GM19043 (cell line): ENCODE data around the gene IMMP2L.
"Not testable (repeated sequence)": the region's sequence is repeated elsewhere in the genome, so short reads cannot be mapped to it uniquely, and the experiment has no call there.

Source experiments
- ATAC-seq: cut with Tn5 transposase; IDR thresholded peaks from one replicate; pipeline ENCODE4 v1.9.1; 2021; ENCODE audit warnings: low read depth; ENCODE audit not compliant: unreplicated experiment

IMMP2L gene

GRCh38 chr7:111362506-111363054, 199.7 kb downstream of the IMMP2L start:
- no peak for ATAC-seq

GRCh38 chr7:111358915-111359314, 203.4 kb downstream of the IMMP2L start:
- no peak for ATAC-seq

DNA sequence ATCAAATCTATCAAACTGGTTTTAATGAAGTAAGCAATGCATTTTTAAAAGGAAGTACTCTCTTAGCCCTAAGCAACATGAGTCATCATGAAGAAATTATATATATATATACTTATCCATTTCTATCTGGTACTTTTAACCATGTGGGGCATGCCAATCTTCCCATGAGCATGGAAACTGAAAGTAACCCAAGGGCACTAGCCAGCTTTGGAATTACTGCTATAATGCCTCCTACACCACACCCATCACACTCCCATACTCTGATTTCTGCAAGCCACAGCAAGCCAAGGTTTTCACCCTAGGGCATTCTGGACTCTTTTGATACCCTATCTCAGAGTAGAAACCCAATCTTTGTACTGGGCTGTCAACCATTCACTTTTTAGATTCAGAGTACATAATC, 204.6 kb downstream of the IMMP2L start:
- no peak for ATAC-seq

DNA sequence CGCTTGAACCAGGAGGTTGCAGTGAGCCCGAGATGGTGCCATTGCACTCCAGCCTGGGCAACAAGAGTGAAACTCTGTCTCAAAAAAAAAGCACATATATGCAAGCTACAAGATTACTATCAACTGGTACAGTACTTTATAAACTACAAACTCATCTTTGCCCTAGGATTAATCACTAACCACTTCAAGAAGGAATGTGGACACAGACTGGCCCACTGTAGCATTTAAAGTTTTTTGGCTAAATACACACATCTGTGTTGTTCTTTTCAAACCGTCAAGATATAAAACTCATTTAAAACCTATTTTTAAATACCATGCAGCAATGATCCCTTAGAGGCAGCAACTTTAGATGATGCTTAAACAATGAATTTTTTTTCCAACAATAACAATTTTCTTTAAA, 205.4 kb downstream of the IMMP2L start:
- no peak for ATAC-seq

DNA sequence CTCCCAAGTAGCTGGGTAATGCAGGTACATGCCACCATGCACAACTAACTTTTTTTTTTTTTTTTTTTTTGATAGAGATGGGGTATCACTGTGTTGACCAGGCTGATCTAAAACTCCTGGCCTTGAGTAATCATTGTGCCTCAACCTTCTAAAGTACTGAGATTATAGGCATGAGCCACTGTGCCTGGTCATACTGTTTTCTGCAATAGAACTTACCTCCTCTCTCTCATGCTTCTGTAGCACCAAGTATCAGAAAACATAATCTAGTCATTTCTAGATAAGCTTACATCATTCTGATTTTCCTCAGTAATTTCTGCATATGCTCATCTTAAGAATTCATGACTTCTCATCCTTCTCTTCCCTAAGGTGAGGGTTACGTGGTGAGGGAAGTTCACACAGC, 210.0 kb downstream of the IMMP2L start:
- no peak for ATAC-seq

GRCh38 chr7:111346219-111346618, 216.1 kb downstream of the IMMP2L start:
- no peak for ATAC-seq

GRCh38 chr7:111343017-111343416, 219.3 kb downstream of the IMMP2L start:
- no peak for ATAC-seq

GRCh38 chr7:111339006-111339405, 223.3 kb downstream of the IMMP2L start:
- no peak for ATAC-seq

DNA sequence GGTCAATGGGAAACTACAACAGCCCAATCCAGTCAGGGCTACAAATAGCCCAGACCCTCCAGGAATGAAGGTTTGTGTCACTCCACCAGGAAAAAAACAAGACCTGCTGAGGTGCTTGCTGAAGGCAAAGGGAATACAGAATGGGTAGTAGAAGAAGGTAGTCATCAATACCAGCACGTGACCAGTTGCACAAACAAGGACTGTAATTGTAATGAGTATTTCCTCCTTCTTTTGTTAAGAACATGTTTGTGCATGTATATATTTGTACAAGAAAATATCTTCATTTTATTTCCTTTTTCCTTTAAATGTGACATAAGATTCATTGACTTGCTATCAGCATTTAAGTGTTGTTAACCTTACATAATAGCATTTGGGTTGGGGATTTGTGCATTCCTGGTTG, 229.3 kb downstream of the IMMP2L start:
- ATAC-seq: no peak

DNA sequence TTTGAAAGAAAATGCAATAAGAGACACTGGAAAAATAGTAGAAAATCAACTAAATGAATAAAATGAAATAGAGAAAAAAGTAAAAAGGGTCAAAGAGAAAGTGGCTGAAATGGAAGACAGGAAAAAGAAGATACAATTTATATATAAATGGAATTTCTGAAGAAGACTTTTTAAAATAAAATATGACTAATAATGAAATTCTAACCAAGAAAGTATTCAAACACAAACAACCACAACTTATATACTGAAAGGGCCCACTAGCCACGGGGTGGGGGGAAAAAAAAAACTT, 232.1 kb downstream of the IMMP2L start:
- ATAC-seq: no peak

DNA sequence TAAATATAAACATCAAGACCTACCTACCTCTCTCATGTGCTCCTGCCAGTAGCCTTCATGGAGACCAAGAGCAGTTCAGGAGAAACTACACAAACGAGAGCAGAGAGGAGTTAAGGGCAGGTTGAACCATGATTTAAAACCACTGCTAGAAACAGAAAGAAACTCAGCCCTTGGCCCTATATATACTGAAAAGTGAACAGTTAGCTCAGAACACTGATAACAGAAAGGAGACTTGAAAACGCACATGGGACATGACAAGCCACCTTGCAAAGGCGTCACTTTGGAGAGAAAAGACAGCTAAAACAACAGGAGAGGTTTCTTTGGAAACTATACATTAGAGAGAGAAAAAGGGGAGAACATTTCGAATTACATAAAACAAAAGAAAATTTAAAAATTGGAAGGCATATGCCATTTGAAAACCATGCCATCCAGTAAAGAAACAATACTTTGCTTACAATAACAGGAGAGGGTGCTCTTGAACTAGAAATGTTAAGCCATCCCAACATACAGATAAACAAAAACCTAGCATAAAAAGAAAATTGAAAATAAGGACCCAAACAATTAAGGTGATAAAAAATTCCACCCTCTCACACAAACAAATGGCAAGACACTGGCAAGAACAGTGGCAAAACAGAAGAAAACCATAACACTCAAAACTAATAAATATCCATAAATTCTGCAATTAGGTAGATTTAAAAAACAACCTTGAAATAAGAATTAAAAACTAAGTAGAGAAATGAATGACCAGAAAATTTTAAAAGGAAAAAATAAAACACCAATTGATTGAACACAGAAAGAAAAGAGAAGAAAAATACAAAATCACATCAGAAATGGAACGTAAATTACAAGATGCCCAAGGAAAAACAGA, 232.7 kb downstream of the IMMP2L start:
- ATAC-seq: no peak

- ATAC-seq: no peak
These were observed 233.8 kb downstream of the IMMP2L start for GRCh38 chr7:111328487-111328886.

- ATAC-seq: no peak
These were observed 237.5 kb downstream of the IMMP2L start for GRCh38 chr7:111324776-111325175.

DNA sequence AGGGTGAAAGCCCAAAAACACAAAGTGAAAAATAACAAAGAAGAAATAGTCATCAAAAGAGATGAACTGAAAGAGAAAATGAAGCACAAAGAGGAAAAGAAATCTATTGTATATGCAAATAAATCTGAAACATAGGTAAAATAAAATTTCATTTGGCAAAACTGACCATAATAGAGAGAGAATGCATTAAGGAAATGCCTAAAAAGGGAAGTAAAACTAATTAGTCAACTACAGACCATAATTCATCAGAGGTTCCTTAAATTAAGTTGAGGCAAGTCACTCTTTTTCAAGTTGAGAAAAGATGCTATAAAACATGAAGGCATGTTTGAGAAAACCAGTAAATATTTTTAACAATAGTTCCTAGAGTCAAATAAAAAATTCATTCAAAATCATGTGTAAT, 238.1 kb downstream of the IMMP2L start:
- ATAC-seq: peak; percentile 82

GRCh38 chr7:111323670-111324069, 238.6 kb downstream of the IMMP2L start:
- not testable (repeated sequence) for ATAC-seq

GRCh38 chr7:111320133-111320532, 242.2 kb downstream of the IMMP2L start:
- ATAC-seq: no peak

GRCh38 chr7:111312966-111313365, 249.3 kb downstream of the IMMP2L start:
- no peak for ATAC-seq

DNA sequence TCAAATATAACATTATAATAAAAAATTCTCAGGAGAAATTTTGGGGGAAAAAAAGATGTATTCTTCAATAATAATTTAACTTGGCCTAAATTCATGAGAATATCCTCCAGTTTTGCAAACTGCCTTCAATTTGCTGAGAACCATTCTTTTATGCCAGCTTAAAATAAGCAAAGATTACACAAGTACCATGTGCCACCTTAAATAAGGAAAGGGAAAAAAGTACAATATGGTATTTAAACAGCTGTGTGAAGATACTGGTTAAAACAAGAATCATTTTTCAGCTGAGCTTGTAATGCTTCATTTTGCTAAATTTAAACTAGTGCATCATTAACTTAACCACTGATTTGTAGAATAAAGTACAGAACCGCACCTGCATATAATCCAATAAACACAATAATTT, 253.6 kb downstream of the IMMP2L start:
- ATAC-seq: no peak

DNA sequence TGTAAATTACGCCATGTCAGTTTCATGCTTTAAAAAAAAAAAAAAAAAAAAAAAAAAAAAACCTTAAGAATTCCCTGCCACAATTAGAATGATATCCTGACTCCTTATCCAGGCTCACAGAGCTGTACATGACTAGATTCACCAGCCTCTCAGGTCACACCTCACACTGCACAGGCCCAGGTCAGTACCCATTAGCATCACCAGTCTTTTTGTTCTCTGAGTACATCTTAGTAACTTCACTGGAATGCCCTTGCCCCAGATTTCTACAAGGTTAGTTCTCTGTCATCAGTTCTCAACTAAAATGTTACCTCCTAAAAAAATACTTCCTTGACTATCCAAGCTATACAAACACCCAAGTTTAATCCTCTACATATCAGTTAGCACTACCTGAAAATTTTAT, 260.4 kb downstream of the IMMP2L start:
- no peak for ATAC-seq

DNA sequence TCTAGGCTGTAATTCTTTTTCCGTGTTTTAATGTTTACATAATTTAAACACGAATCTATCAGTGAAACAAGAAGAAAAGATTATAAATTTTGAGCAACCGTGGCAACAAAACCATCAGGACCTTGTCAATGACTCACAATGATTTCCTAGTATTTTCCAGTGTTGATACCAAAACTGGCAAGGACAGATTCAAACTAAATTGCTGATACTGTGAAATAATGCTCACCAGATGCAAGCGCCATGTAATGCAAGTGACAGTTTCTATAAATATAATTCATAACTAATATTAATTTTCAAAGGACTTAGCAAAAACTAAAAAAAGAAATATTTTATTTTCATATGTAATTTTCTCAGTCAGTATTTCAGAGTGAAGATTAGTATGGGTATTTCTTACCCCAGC, 267.8 kb downstream of the IMMP2L start:
- ATAC-seq: no peak

- ATAC-seq: no peak
These were observed 270.2 kb downstream of the IMMP2L start for GRCh38 chr7:111292026-111292470.

- no peak for ATAC-seq
These were observed 271.3 kb downstream of the IMMP2L start for GRCh38 chr7:111290982-111291381.
